Fibroblast of mammary gland (primary cell): Measurements from ENCODE around the gene TOPBP1.

Experiments used
- DNase-seq: peaks from one replicate; pipeline ENCODE4 v3.0.0-alpha.2; 2010; ENCODE audit warnings: low read depth
- H3K4me3 ChIP-seq: 2 replicates; pipeline ENCODE4 v1.5.1; 2011; ENCODE audit warnings: low read depth, mild to moderate bottlenecking, low read length, moderate library complexity; ENCODE audit not compliant: control insufficient read depth
- CTCF ChIP-seq: conservative IDR thresholded peaks from 2 replicates; pipeline ENCODE4 v1.5.1; 2011; ENCODE audit warnings: low read depth, low read length, inconsistent platforms; ENCODE audit not compliant: control insufficient read depth, insufficient read depth

Gene TOPBP1

GRCh38 chr3:133643611-133644010 is 18.1 kb downstream of the TOPBP1 start:
- TF ChIP-seq CTCF: no peak
- DNase-seq: no peak
- H3K4me3 ChIP-seq: no peak overlapping the region

GRCh38 chr3:133641254-133641653 is 20.5 kb downstream of the TOPBP1 start:
- DNase-seq: no peak
- TF ChIP-seq CTCF: no peak
- no peak overlapping the region for H3K4me3 ChIP-seq

- no peak overlapping the region for H3K4me3 ChIP-seq
- DNase-seq: no peak
- TF ChIP-seq CTCF: no peak
Observed at GRCh38 chr3:133633439-133633838, 28.3 kb downstream of the TOPBP1 start.

- H3K4me3 ChIP-seq: no peak overlapping the region
- no peak for DNase-seq
- TF ChIP-seq CTCF: no peak
Observed at GRCh38 chr3:133629146-133629545, 32.6 kb downstream of the TOPBP1 start.

GRCh38 chr3:133627789-133628188 is 34.0 kb downstream of the TOPBP1 start:
- no peak for TF ChIP-seq CTCF
- no peak for DNase-seq
- H3K4me3 ChIP-seq: no peak overlapping the region

- no peak for DNase-seq
- no peak for TF ChIP-seq CTCF
- no peak overlapping the region for H3K4me3 ChIP-seq
Observed at GRCh38 chr3:133620066-133620784, 41.5 kb downstream of the TOPBP1 start.

GRCh38 chr3:133611534-133611933 is 50.2 kb downstream of the TOPBP1 start:
- H3K4me3 ChIP-seq: no peak overlapping the region
- TF ChIP-seq CTCF: no peak
- DNase-seq: no peak
